Posterior vena cava (tissue), 2 donors: ENCODE data around the gene MAN1C1. TPM values are rescaled to one million over a fixed set of nuclear protein-coding genes. Genes with fewer than 3 reads are reported as not detected.
"Not testable (repeated sequence)": the region's sequence is repeated elsewhere in the genome, so short reads cannot be mapped to it uniquely, and the experiment has no call there.

Source experiments
- DNase-seq: peaks from one replicate; pipeline ENCODE4 v3.0.0-alpha.2; 2020; ENCODE audit warnings: low spot score
- intact Hi-C, 2 donors: fragments of 100-400 bp; cut with DNase I; formaldehyde crosslinking; loops; one replicate each; pipeline versions ENCODE4 v1.14.1 to v1.14.2; 2022 to 2023
- total RNA-seq, 2 donors: library from RNA; stranded (reverse); fragmentation: NEBNext Ultra II Directional; extraction: Animal tissue kit (Norgen Biotek cat#: 25700); gene quantifications; one replicate each; pipeline ENCODE4 v1.2.1, GENCODE V29; 2021
- donor health status: DM: yes; HTN: yes; CAD: no.
- donor health status: DM: yes; HTN: yes; CAD: no.

Gene MAN1C1
- total RNA-seq, 2 donors from 2014 or later = 15.0 to 29.4 TPM

GRCh38 chr1:25622531-25622930 is 5.9 kb downstream of the MAN1C1 start:
- intact Hi-C loops = loop anchor here in 1 of 2 donors (5.0 kb wide), 1 partner anchor 70 kb away; no protein-coding TSS in a partner anchor
- DNase-seq = no peak

- intact Hi-C loops = loop anchor here in 1 of 2 donors (5.0 kb wide), 1 partner anchor 69 kb away; no protein-coding TSS in a partner anchor
- no peak for DNase-seq
Observed at GRCh38 chr1:25623007-25623406, 6.4 kb downstream of the MAN1C1 start.

GRCh38 chr1:25623731-25624130 is 7.1 kb downstream of the MAN1C1 start:
- intact Hi-C loops = loop anchor here in 1 of 2 donors (5.0 kb wide), 1 partner anchor 69 kb away; no protein-coding TSS in a partner anchor
- DNase-seq = no peak

- intact Hi-C loops = loop anchor here in 1 of 2 donors (5.0 kb wide), 1 partner anchor 68 kb away; no protein-coding TSS in a partner anchor
- DNase-seq = no peak
Observed at GRCh38 chr1:25624156-25624555, 7.6 kb downstream of the MAN1C1 start.

GRCh38 chr1:25624604-25625003 is 8.0 kb downstream of the MAN1C1 start:
- intact Hi-C loops = loop anchor here in 1 of 2 donors (5.0 kb wide), 1 partner anchor 68 kb away; no protein-coding TSS in a partner anchor

GRCh38 chr1:25626018-25626417 is 9.4 kb downstream of the MAN1C1 start:
- intact Hi-C loops = no loop called here
- no peak for DNase-seq

More at GRCh38 chr1:25624604-25625003, 8.0 kb downstream of the MAN1C1 start:
- DNase-seq = no peak

- DNase-seq = no peak
- intact Hi-C loops = no loop called here
Observed at GRCh38 chr1:25628741-25629421, 12.3 kb downstream of the MAN1C1 start.

GRCh38 chr1:25629836-25630235 is 13.2 kb downstream of the MAN1C1 start:
- intact Hi-C loops = no loop called here
- no peak for DNase-seq

- intact Hi-C loops = no loop called here
- DNase-seq = no peak
Observed at GRCh38 chr1:25631750-25632485, 15.3 kb downstream of the MAN1C1 start.

GRCh38 chr1:25634066-25634465 is 17.5 kb downstream of the MAN1C1 start:
- intact Hi-C loops = no loop called here
- no peak for DNase-seq

GRCh38 chr1:25634896-25635295 is 18.3 kb downstream of the MAN1C1 start:
- no peak for DNase-seq
- intact Hi-C loops = no loop called here

- intact Hi-C loops, DNase-seq: not testable (repeated sequence)
Observed at GRCh38 chr1:25636141-25636540, 19.6 kb downstream of the MAN1C1 start.

GRCh38 chr1:25640646-25641328 is 24.2 kb downstream of the MAN1C1 start:
- no peak for DNase-seq
- intact Hi-C loops = no loop called here

- DNase-seq = no peak
- intact Hi-C loops = no loop called here
Observed at GRCh38 chr1:25641329-25641725, 24.7 kb downstream of the MAN1C1 start.

- no peak for DNase-seq
- intact Hi-C loops = no loop called here
Observed at GRCh38 chr1:25641931-25642573, 25.5 kb downstream of the MAN1C1 start.

- intact Hi-C loops = no loop called here
Observed at GRCh38 chr1:25642574-25643108, 26.1 kb downstream of the MAN1C1 start.

GRCh38 chr1:25643929-25644328 is 27.3 kb downstream of the MAN1C1 start:
- intact Hi-C loops = no loop called here
- DNase-seq = no peak

More at GRCh38 chr1:25642574-25643108, 26.1 kb downstream of the MAN1C1 start:
- no peak for DNase-seq

GRCh38 chr1:25644962-25645361 is 28.4 kb downstream of the MAN1C1 start:
- intact Hi-C loops = no loop called here
- no peak for DNase-seq
